Trophoblast cell (in vitro differentiated cells and primary cell): ENCODE data around the gene NAAA.

Experiments used
- DNase-seq, 2 donors: peaks; one replicate each; pipeline ENCODE4 v3.0.0-alpha.2; 2016
- H2AFZ ChIP-seq: 2 replicates; pipeline ENCODE4 v1.6.1; 2013; ENCODE audit warnings: low read length, moderate library complexity, mild to moderate bottlenecking; ENCODE audit not compliant: insufficient read depth, poor library complexity
- H2AK5ac ChIP-seq: 2 replicates; pipeline ENCODE4 v1.6.1; 2013; ENCODE audit warnings: mild to moderate bottlenecking, low read length
- H2BK120ac ChIP-seq: 2 replicates; pipeline ENCODE4 v1.6.1; 2013; ENCODE audit warnings: low read length, mild to moderate bottlenecking, moderate library complexity; ENCODE audit not compliant: insufficient read depth, poor library complexity
- H2BK12ac ChIP-seq: 2 replicates; pipeline ENCODE4 v1.6.1; 2013; ENCODE audit warnings: mild to moderate bottlenecking, low read length, moderate library complexity
- H2BK5ac ChIP-seq: 2 replicates; pipeline ENCODE4 v1.6.1; 2013; ENCODE audit warnings: low read length, low read depth, moderate library complexity, mild to moderate bottlenecking; ENCODE audit not compliant: poor library complexity
- H3K14ac ChIP-seq: 2 replicates; pipeline ENCODE4 v1.6.1; 2013; ENCODE audit warnings: mild to moderate bottlenecking, low read length
- H3K18ac ChIP-seq: 2 replicates; pipeline ENCODE4 v1.6.1; 2013; ENCODE audit warnings: mild to moderate bottlenecking, low read length
- H3K23ac ChIP-seq: 2 replicates; pipeline ENCODE4 v1.6.1; 2013; ENCODE audit warnings: low read length
- H3K27ac ChIP-seq: 2 replicates; pipeline ENCODE4 v1.5.1; 2013; ENCODE audit warnings: low read depth, mild to moderate bottlenecking, inconsistent platforms, low read length, moderate library complexity
- H3K27me3 ChIP-seq: 2 replicates; pipeline ENCODE4 v1.6.1; 2013; ENCODE audit warnings: inconsistent platforms, mild to moderate bottlenecking, low read length, moderate library complexity; ENCODE audit not compliant: insufficient read depth
- H3K36me3 ChIP-seq, 2 experiments: 1 replicate in 1 of 2; 2 replicates in 1 of 2; pipeline ENCODE4 v1.6.1; 2013; ENCODE audit warnings: low read length in 2 of 2, mild to moderate bottlenecking in 2 of 2, moderate library complexity in 1 of 2; ENCODE audit not compliant: insufficient read depth in 2 of 2, control insufficient read depth in 1 of 2
- H3K4ac ChIP-seq: 2 replicates; pipeline ENCODE4 v1.6.1; 2013; ENCODE audit warnings: low read depth, mild to moderate bottlenecking, low read length, moderate library complexity
- H3K4me1 ChIP-seq, 2 experiments: 1 replicate in 1 of 2; 2 replicates in 1 of 2; pipeline ENCODE4 v1.6.1; 2013; ENCODE audit warnings: low read length in 2 of 2, mild to moderate bottlenecking in 2 of 2, moderate library complexity in 1 of 2; ENCODE audit not compliant: insufficient read depth in 2 of 2, control insufficient read depth in 1 of 2
- H3K4me2 ChIP-seq: 2 replicates; pipeline ENCODE4 v1.6.1; 2013; ENCODE audit warnings: inconsistent platforms, mild to moderate bottlenecking, low read length, moderate library complexity
- H3K4me3 ChIP-seq: 2 replicates; pipeline ENCODE4 v1.5.1; 2013; ENCODE audit warnings: mild to moderate bottlenecking, low read depth, low read length, inconsistent platforms
- H3K79me1 ChIP-seq: one replicate; pipeline ENCODE4 v1.6.1; 2013; ENCODE audit warnings: low read length
- H3K79me2 ChIP-seq: 2 replicates; pipeline ENCODE4 v1.6.1; 2013; ENCODE audit warnings: low read length, mild to moderate bottlenecking; ENCODE audit not compliant: control insufficient read depth, insufficient read depth, poor library complexity
- H3K9ac ChIP-seq: 2 replicates; pipeline ENCODE4 v1.6.1; 2013; ENCODE audit warnings: mild to moderate bottlenecking, low read length
- H3K9me3 ChIP-seq: 2 replicates; pipeline ENCODE4 v1.6.1; 2013; ENCODE audit warnings: low read depth, mild to moderate bottlenecking, control low read depth, inconsistent platforms, low read length; ENCODE audit not compliant: insufficient read depth
- H4K12ac ChIP-seq: 2 replicates; pipeline ENCODE4 v1.6.1; 2013; ENCODE audit warnings: low read depth, mild to moderate bottlenecking, low read length, moderate library complexity
- H4K8ac ChIP-seq: 2 replicates; pipeline ENCODE4 v1.6.1; 2013; ENCODE audit warnings: low read depth, mild to moderate bottlenecking, low read length, moderate library complexity
- H4K91ac ChIP-seq: one replicate; pipeline ENCODE4 v1.6.1; 2013; ENCODE audit warnings: low read depth, mild to moderate bottlenecking, low read length, moderate library complexity
- WGBS: extraction: QIAGEN DNeasy Blood & Tissue Kit; methylation state at CpG from one replicate; pipeline ENCODE4 v1.1.7; 2013; ENCODE audit warnings: missing lambda C conversion rate; ENCODE audit not compliant: insufficient read length, insufficient coverage; ENCODE audit errors: extremely low coverage; 5-methylcytosine and 5-hydroxymethylcytosine counted together

Gene NAAA

DNA sequence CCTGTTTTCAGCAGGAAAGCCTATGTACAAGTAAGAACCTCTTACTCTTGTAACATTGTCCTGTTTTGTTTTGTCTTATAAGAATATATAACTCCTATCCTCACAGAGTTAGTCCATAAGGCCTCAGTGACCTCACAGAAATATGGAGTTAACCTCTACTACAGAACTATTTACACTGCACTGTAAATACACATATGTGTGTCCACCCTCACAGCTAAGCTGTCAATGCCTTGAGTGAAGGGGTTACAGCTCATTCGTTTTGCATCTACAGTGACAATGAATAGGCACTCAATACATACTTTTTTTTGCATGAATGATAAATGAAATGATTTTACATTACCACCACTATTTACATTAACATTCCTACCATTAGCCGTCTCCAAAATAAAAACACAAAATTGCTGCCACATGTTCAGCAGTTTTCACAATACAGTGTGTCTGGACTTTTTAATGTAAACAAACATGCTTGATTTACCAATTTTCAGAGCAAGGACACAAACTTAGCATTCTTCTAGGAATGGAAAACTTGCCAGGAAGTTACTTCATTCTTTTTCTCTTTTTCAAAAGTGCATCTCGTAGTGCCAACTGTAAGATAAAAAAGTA is 9.5 kb upstream of the NAAA start:
- Histone ChIP-seq H2BK12ac (no peak overlapping the region), H3K4ac (no peak overlapping the region), H3K23ac (no peak overlapping the region), H2AFZ (no peak overlapping the region), H3K9ac (no peak overlapping the region), H3K4me2 (no peak overlapping the region), H4K91ac (no peak overlapping the region), H3K9me3 (no peaks in the 10 kb centered on the region), H3K18ac (no peak overlapping the region), H4K12ac (no peak overlapping the region), H3K79me2 (no peaks in the 10 kb centered on the region), H3K79me1 (no peaks in the 10 kb centered on the region), H2AK5ac (no peak overlapping the region), H3K27ac (no peak overlapping the region), H3K36me3 (peaks cover 16 to 17% of the 10 kb centered on the region in 2 experiments), H3K4me1 (no peaks in the 10 kb centered on the region), H4K8ac (no peak overlapping the region), H2BK120ac (no peak overlapping the region), H2BK5ac (no peak overlapping the region), H3K27me3 (no peaks in the 10 kb centered on the region), H3K4me3 (no peak overlapping the region), H3K14ac (no peak overlapping the region)
- no CpG with 5 or more reads among the region's 3 CpGs for WGBS
- DNase-seq, result no peak

GRCh38 chr4:75948822-75949444 is 8.1 kb upstream of the NAAA start:
- no peak for DNase-seq
- no peak overlapping the region for H2AK5ac ChIP-seq
- H3K14ac ChIP-seq, result no peak overlapping the region
- H3K9me3 ChIP-seq, result no peaks in the 10 kb centered on the region
- peaks cover 13 to 14% of the 10 kb centered on the region in 2 experiments for H3K36me3 ChIP-seq
- no peaks in the 10 kb centered on the region for H3K4me1 ChIP-seq
- H3K27me3 ChIP-seq, result no peaks in the 10 kb centered on the region
- no peak overlapping the region for H4K12ac ChIP-seq
- H2BK12ac ChIP-seq, result no peak overlapping the region
- H3K4ac ChIP-seq, result no peak overlapping the region
- no peaks in the 10 kb centered on the region for H3K79me2 ChIP-seq
- H2BK5ac ChIP-seq, result no peak overlapping the region
- H3K9ac ChIP-seq, result no peak overlapping the region
- H3K27ac ChIP-seq, result no peak overlapping the region
- no peak overlapping the region for H3K23ac ChIP-seq
- no peak overlapping the region for H4K8ac ChIP-seq
- H3K4me3 ChIP-seq, result no peak overlapping the region
- no peak overlapping the region for H2BK120ac ChIP-seq
- H3K18ac ChIP-seq, result no peak overlapping the region
- H3K79me1 ChIP-seq, result no peaks in the 10 kb centered on the region
- H4K91ac ChIP-seq, result no peak overlapping the region
- no peak overlapping the region for H2AFZ ChIP-seq
- no CpG with 5 or more reads among the region's 5 CpGs for WGBS
- no peak overlapping the region for H3K4me2 ChIP-seq

GRCh38 chr4:75939890-75940691 is 722 bp downstream of the NAAA start:
- WGBS, result no CpG with 5 or more reads among the region's 67 CpGs

DNA sequence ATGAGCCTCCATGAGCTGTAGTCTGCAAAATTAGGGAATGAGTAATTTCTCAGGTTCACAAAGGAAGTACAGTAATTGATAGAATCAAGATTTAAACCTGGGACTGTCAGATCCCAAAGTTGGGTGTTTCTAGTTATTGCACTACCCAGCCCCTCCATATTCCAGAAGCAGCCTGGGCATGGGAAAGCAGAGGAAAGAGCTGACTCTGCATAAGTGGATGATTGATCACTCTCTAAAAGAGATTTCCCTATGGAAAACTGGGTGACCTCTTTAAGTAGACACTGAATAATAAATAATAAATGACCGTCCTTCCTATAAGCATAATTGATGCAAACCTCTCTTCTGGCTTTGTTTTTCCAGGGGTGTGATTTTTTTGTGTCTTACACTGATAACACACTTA is 5.2 kb downstream of the NAAA start:
- Histone ChIP-seq H3K36me3 (no peaks in the 10 kb centered on the region), H3K79me1 (no peaks in the 10 kb centered on the region), H4K12ac (no peak overlapping the region), H3K14ac (no peak overlapping the region), H3K23ac (no peak overlapping the region), H3K79me2 (no peaks in the 10 kb centered on the region), H2BK120ac (no peak overlapping the region), H2AFZ (no peak overlapping the region), H3K9ac (no peak overlapping the region), H2BK12ac (no peak overlapping the region), H3K27me3 (no peaks in the 10 kb centered on the region), H3K18ac (no peak overlapping the region), H3K4ac (no peak overlapping the region), H3K4me1 (no peaks in the 10 kb centered on the region), H4K8ac (no peak overlapping the region), H3K4me2 (no peak overlapping the region), H3K4me3 (no peak overlapping the region), H3K27ac (no peak overlapping the region), H2AK5ac (no peak overlapping the region), H3K9me3 (no peaks in the 10 kb centered on the region), H4K91ac (no peak overlapping the region), H2BK5ac (no peak overlapping the region)
- WGBS, result no CpG with 5 or more reads among the region's 1 CpG
- DNase-seq, result no peak

More at GRCh38 chr4:75939890-75940691, 722 bp downstream of the NAAA start:
- Histone ChIP-seq H2AFZ (peak overlapping the region; percentile 48), H3K4ac (no peak overlapping the region), H3K4me3 (peak overlapping the region; percentile 76), H3K9me3 (no peaks in the 10 kb centered on the region), H3K4me1 (peaks cover 0 to 2% of the 10 kb centered on the region in 2 experiments), H3K27ac (no peak overlapping the region), H3K23ac (no peak overlapping the region), H3K36me3 (no peaks in the 10 kb centered on the region), H4K8ac (peak overlapping the region; percentile 30), H3K27me3 (no peaks in the 10 kb centered on the region), H3K79me1 (no peaks in the 10 kb centered on the region), H2AK5ac (no peak overlapping the region), H3K79me2 (no peaks in the 10 kb centered on the region), H2BK120ac (no peak overlapping the region), H3K14ac (peak overlapping the region; percentile 18), H4K12ac (no peak overlapping the region), H2BK12ac (no peak overlapping the region), H3K18ac (no peak overlapping the region), H3K4me2 (peak overlapping the region; percentile 74), H3K9ac (peak overlapping the region; percentile 0), H4K91ac (no peak overlapping the region), H2BK5ac (no peak overlapping the region)
- peak; percentile 37 to 76 for DNase-seq
